ENCODE measurements around the gene KCNA3.
A peak's percentile ranks its signal among the peaks of the same experiment; 100 is the strongest.
"Not testable (repeated sequence)": the region's sequence is repeated elsewhere in the genome, so short reads cannot be mapped to it uniquely, and the experiment has no call there.

The KCNA3 gene

DNA sequence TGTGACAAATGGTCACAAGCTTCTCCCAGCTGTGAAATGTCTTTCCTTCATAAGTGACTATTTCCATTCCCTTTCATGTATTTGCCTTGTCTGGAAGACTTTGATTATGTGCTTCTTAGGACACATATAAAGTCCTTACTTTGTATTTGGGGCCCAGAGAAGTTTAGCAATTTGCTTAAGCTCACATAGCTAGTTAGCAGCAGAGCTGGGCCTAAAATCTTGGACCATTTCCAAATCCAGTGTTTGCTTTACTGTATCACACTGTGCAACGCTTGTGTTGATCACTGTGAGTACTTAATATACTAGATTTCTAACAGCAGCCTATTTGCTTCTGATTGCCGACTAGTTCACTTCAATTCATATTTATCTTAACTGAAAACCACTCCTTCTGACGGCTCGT is 2.2 kb upstream of the KCNA3 start:
- DNase-seq: peak; percentile 65

DNA sequence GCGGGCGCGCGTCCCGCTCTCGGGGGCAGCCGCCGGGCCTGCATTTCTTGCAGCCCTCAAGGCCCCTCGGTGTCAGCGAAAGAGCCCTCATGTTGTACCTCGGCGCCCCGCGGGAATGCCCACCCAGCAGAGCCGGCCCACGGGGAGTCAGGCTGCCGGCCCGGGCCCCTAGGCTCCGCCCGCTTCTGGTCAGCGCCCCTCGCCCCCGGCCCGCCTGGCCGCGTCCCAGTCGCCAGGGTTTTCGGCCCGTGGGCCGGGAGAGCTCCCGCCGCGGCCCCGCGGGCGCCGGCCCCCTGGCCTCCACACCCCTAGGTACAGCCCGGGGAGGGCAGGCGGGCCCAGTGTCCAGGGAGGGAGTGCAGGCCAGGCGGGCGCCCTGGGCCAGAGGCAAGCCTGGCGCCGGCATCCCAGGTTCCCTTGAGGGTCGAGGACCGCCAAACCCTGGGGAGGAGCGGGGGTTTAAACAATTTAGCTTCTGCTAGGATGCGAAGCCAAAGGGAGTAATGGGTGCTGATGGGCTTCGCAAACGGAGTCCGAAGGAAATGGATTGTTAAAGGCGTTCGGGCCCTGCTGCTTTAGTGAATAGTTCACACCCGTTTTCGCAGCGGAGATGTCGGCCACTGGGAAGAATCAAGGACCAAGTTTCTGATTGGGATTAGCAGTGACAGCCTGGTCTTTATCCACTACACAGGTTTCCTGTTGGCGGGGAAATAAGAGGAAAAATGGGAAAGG is 486 bp upstream of the KCNA3 start:
- DNase-seq: no peak

DNA sequence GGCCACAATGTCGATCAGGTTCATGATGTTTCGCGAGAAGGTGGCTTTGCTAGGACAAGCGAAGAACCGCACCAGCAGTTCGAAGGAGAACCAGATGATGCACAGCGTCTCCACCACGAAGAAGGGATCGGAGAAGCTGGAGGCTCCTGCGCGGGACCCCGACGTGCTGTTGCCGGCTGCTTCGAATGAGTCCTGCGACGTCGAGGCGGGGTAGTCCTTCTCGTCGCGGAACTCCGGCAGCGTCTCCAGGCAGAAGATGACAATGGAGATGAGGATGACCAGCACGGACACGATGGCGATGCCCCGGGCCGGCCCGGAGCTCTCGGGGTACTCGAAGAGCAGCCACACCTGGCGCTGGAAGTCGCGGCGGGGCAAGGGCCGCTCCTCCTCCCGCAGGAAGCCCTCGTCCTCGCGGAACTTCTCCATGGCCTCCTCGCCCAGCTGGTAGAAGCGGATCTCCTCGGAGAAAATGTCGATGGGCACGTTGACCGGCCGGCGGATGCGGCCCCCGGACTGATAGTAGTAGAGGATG is 869 bp downstream of the KCNA3 start:
- DNase-seq: no peak

DNA sequence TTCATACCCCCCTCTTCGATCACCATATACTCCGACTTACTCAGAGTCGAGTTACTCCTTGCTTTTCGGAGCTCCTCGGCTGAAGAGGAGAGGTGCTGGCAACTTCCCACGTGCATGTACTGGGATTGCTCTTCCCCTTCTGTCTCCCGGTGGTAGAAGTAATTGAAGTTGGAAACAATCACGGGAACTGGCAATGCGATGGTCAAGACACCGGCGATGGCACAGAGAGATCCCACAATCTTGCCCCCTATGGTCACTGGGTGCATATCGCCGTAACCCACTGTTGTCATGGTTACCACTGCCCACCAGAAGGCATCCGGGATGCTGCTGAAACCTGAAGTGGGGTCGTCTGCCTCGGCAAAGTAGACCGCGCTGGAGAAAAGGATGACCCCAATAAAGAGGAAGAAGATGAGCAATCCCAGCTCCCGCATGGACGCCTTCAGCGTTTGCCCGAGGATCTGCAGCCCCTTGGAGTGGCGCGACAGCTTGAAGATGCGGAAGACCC is 1.5 kb downstream of the KCNA3 start:
- DNase-seq: no peak

DNA sequence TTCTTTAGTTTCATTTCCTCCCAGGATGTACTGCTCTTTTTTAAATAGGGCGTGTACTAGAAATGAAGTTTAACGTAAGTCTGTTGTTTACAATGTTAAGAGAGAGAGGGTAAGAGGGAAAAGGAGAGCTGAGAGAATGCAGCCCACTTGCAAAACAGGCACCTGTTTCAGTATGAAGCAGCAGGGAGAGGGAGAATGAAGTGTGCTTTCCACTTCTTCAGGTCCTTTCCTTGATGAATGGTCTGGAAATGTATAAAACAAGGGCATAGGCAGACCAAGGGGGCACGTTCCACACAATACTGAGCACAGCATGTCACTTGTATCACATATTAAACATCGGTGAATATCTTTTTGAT is 2.0 kb downstream of the KCNA3 start:
- DNase-seq: no peak

DNA sequence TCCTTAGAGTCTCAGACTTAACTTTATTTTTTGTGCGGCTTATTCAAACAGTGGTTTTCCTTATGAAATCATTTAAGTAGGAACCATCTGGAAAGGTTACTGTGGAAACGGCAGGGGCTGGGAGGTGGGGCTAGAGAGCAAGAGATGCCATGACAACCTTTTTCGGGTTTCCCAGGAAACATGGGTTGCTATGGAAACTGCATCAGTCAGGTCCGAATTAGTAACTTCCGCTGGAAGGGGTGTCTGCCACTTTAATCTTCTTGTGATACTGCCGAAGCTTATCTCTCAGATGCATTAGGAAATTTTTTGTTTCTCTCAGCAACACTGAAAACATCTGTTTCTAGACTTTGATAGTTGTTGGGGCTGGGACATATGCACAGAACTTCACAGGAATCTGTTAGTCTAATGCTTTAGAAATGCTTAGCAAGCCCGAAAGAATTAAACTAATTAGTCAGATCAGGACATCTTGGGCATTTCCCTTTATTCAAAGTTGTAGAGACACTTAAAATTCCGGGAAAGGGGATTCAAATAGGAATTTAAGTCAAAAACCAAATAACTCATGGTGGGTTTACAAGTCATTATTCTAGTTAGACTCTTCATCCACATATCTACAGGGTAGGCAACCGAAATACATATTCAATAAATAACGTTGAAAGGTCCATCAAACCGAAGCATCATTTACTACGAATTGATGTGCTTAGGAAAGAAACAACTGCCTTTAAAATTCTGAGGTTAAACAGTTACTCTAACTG is 2.6 kb downstream of the KCNA3 start:
- DNase-seq: no peak

DNA sequence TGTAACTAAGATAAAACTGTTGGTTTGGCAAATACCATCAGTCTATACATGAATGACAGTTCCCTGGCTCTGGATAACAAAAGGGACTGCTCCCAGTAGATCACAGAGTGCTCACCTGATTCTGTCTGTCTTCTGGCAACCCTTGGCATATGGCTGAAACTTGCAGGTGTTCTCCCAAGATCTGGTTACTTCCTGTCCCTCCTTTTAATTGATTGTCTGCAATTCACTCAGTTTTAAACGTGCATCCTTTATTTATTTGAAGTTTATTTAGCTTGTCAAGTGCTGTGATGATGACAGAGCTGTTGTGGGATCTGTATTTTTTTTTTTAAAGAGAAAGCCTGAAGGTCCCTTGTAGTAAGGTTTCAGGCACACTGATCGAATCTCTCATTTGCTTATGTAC is 3.4 kb downstream of the KCNA3 start:
- DNase-seq: no peak

DNA sequence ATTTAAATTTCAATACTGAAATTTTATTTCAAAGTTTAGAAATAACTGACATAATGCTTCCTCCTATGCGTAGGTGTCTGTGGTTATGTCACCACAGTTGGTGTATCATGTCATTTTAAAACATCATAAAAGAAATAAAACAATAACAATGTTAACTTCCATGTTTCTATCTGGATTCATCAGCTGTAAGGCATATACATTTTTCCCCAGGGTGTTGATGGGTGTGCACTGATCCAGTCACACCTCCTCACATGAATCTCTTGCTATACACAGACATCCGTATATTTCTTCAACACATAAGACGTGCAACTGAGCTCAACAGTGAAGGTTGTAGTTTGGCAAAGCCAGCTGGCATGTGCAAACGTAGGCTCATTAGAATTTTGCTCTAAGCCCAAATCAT is 6.2 kb downstream of the KCNA3 start:
- DNase-seq: no peak

DNA sequence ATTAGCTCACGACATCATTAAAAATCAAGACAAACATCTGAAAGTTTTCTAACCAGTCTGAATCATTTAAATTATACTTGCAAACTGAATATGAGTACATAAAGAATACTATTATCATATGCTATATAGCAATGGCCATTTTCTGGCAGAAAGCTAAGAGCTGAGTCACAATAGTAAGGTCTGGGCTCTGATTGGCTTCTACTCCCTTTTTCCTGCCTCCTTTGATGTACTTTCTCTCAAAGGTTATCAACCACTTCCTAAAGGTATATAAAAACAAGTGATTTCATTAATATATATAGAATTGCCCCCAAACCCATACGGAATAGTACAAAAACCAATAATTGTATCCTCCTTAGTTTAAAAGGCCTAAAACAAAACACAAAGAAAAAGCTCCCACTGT is 7.0 kb downstream of the KCNA3 start:
- no peak for DNase-seq

DNA sequence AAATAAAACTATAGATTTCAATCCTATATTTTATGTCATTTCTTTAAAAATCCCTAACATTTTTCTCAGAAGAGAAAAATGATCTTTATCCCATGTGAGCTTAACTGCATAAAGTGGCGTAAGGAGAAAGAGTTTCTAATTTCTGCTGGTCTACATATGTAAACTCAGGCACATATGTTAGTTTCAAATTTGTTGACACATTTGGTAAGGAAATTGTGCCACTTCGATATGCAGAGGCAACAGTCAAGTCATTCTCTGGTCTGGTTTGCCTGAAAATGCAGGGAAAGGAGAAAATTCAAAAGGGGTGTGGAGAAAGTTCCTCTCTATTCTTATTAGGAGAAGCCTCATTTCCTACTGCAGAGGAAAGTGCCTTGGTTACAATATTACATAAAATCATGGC is 11.5 kb downstream of the KCNA3 start:
- DNase-seq: no peak

DNA sequence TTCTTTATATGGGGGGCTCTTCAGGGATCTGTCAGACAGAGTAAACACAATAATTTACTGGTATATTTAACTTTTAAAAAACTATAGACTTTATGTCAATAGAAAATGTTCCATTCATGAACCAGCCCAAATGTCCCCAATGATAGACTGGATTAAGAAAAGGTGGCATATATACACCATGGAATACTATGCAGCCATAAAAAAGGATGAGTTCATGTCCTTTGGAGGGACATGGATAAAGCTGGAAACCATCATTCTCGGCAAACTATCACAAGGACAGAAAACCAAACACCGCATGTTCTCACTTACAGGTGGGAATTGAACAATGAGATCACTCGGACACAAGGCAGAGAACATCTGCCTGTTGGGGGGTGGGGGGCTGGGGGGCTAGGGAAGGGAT is 15.2 kb downstream of the KCNA3 start:
- not testable (repeated sequence) for DNase-seq

DNA sequence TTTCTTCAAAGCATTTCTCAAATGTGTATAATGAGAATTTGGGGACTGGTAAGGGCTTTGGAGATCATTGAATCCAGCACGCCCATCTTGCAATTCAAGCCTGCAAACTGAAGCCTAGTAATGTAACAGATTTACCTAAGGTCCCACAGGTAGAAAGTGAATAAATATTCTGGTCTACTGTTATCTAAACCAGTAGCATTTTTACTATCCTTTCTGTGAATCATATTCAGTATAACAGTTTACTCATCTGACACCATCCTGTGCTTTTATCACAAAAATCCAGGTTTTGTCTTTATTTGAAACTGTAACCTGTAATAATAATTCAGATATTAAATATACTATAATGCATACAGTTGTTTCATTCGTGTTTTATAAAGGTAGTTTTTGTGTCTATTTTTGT is 17.4 kb downstream of the KCNA3 start:
- no peak for DNase-seq

DNA sequence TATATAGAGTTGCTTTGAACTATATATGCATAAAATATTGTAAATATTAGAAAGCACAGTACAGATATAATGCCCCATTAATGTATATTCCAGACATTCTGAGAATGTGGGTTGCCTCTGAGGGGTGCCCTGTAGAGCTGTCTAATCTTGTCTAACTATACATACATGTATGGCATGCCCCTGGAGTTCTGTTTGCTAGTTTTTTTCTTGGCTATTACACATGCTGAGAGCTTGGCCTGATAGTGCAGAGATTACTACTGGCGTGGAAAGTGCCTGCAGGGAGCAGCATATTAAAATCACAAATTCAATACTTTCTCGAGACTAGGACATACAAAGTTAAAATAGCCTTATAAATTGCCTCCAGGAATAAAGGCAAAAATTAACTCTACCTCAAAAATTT is 24.1 kb downstream of the KCNA3 start:
- no peak for DNase-seq

DNA sequence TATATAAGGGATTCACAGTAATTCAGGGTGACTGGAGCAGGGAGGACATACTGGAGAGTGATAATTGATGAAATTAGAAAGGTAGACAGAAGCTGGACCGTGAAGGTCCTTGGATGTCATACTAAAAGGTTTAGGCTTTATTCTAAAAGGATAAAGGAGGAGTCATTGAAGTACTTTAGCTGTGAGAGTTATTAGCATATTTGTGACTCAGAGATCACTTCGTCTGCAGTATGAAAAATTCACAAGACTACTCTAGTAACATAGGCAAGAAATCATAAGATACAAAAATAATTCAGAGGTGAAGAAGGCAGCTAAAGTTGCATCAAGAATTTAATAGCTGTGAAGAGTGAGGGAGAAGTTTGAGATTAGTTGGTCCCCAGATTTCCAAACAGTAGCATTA is 26.3 kb downstream of the KCNA3 start:
- no peak for DNase-seq

DNA sequence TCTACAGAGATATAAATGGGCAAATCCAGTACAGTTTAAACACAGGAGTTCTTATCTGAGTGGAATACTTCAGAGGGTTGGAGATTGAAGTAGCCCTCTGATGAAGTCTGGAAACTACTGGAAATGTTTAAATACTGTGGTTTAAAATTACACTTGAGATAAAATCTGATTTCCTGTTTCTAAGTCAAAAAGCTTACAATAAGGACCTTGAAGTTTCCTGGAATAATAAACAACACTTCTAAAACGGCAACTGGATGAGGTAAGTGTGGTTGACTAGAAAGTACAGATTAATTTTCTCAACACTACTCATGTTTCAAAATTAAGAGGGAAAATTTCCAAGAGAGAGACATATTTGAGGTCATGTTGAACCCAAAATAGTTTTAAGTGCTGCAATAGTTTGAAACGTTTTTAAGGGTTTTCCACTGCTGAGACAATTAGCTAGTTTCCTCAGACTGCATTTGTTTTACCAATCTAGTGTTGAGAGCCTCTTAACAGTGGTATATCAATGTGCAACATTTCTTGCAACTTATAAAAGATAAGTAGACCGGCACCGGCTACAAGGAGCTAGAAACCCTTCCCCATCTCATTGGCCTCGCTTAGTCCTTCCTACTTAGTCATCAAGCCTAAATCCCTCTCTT is 27.4 kb downstream of the KCNA3 start:
- no peak for DNase-seq

DNA sequence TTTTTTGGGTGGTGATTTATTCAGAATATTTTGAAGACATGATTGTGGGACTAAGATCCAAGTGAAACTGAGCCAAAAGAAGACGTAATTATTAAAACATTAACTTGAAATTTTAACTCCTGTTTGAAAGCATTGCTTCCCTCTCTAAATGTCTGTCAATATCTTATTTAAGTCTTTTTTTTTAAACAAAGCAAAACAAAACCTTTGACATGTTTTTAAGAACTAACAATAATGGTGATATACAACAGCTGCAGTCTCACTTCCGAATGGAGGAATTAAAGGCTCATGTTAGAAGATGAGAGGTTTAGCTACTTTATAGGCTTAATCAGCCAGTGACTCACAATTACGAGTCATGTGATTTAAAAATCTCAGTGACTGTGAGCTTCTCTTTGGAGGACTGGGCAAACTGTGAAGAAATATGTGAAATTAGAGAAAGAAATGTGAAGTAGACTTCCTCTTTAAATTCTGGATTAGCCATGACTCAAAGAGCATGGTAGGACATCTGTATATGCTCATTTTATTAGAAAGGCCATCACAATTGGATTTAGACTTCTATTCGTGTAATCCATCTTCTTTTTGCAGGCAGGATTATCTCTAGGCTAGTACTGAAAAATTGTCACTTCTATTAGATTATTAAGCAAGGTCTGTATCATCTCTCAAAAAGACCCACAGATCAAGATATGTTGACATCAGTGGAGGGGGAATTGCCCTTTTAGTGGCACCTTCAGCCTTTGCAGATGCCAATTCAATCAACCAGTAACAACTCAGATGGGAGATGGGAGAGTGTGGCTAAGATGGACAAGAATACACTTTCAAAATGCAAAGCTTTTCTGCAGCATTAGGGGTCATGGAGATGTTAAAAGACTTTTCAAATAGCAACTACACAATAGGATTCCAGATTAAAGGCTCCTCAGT is 28.7 kb downstream of the KCNA3 start:
- DNase-seq: no peak

DNA sequence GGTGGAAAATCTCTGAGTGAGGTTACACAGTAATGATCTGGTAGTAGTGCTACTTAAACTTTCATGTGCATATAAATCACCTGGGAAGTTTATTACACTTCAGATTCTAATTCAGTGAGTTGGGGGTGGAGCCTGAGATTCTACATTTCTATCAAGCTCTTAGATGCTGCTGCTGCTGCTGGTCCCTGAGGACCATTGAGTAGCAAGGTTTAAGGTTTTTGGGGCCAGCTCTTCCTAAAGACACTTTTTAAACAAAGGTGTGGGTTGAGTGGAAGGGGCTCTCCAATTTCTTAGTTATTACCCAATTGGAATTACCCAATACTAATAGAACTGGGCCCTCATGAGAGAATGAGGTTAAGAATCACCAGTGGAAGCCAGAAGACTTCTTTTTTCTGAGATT is 29.5 kb downstream of the KCNA3 start:
- DNase-seq: no peak

DNA sequence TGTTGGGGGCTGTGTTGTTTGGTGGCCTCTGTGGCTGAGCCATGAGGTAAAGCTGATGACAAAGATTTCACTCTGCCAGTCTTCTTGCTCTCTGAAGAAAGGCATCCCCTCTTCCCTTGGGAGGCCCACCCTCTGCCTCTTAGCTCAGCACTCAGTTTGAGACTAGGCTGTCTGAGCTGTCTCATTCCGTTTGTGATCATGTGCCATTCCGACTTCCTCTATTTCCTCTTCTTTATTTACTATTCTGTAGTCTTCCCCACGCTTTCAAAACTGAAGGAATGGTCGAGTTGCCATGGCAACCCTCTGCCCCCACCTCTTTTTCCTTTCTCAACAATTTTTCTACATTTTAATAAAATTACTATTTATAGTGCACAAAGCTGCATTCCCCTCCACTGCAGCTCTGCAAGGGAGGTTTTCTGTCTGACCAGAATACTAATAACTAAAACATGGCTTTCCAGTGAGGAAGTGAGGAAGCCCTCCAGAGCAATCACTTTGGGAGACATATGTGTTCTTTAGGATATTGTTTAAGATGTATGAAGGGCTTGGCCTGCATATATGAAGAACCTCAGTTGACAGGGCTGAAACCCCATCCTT is 30.8 kb downstream of the KCNA3 start:
- no peak for DNase-seq

DNA sequence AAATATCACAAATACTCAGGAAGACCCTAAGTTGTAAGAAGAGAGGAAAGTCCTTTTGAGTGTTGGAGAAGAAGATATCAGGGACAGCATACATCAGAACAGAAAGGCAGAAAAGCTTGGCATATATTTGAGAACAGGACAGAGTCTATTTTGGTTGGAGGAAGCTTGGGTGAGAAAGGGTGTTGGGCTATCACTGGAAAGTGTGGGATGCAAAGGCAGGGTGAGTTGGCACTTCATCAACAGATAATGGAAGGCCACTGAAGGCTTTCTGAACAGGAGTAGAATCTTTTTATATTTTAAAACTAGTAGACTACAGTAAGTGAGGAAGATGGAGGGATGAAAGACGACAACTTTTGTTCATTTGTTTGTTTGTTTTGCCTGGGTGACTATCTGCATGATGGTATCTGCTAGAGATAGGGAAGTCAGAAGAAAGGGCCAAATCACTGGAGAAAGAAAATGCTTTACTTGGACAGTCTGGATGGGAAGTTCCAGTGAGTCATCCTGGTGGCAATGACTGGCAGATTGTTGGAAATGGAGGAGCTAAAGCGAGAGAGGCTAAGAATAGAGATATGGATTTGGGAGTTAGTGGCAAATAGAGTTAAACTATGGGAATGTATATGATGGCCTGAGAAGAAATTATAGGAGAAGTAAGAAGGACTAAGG is 34.9 kb downstream of the KCNA3 start:
- DNase-seq: no peak

DNA sequence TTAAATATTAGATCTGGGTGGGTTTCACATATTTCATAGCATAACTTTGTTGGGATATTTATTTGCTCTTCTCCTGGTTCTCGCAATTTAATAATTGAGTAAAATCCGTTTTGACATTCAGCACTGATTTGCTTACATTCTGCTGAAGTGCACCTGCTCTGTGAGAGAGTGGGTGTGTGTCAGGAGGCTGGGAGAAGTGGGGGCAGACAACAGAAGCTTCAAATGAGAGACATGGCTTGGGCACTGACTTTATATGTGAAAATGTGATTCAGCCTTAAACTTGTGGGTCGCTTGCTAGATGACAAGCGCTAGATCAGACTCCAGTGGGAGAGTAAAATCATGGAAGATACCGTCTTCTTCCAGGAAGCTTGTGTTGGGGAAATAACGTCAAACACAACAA is 36.2 kb downstream of the KCNA3 start:
- no peak for DNase-seq

DNA sequence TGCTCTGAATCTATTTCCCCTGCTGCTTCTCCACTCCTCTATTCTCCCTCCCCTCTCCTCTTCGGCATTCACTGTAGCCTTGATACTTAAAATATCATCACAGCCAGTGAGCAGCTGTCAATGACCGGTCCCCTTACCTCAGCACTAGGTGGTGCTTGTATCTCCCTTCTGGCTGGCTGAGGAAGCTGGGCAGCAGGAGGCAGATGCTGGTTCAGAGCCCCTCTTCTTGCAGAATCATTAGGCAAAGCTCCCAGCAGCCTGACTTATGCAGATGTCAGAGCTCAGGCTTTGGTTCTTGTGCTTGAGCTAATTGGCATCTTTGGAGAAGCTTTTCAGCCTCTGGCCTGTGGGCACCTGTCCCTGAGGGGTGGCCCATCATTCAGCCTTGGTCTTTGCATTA is 36.7 kb downstream of the KCNA3 start:
- DNase-seq: no peak

DNA sequence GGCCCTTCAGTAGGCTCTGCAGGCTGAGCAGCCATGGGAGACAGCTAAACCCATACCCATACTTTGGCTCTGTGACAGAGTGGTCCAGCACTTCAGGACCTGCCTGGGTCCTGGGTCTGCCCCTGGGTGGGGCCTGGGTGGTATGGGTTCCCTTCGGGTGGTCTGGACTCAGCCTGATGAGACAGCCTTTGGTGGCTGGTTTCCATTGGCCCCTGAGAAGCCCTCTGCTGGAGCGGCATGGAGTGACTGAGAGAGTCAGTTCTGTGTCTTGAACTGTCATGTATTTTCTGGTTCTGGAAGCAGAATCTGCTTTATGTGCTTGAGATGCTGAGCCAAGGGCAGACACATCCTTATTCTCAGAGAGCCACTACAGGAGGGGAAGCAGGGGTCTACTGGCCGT is 37.3 kb downstream of the KCNA3 start:
- DNase-seq: no peak
